Brain microvascular endothelial cell (primary cell): Measurements from ENCODE around the gene PDE4D.
"Not testable (repeated sequence)": the region's sequence is repeated elsewhere in the genome, so short reads cannot be mapped to it uniquely, and the experiment has no call there.

Experiments used
- DNase-seq: peaks from one replicate; pipeline ENCODE4 v3.0.0-alpha.2; 2020
- H3K27ac ChIP-seq: fragments of 250-450 bp; sonication (Bioruptor Pico); 2 replicates; pipeline ENCODE4 v1.5.1; 2020; ENCODE audit warnings: mild to moderate bottlenecking, moderate library complexity
- H3K27me3 ChIP-seq: fragments of 250-450 bp; sonication (Bioruptor Pico); replicated peaks from 2 replicates; pipeline ENCODE4 v1.5.1; 2020; ENCODE audit warnings: mild to moderate bottlenecking
- H3K36me3 ChIP-seq: fragments of 250-450 bp; sonication (Bioruptor Pico); replicated peaks from 2 replicates; pipeline ENCODE4 v1.5.1; 2020; ENCODE audit warnings: mild to moderate bottlenecking
- H3K4me3 ChIP-seq: 2 replicates; pipeline ENCODE4 v1.5.1; 2011; ENCODE audit warnings: low read depth, mild to moderate bottlenecking, control low read depth, low read length, moderate library complexity
- CTCF ChIP-seq: IDR thresholded peaks from 2 replicates; pipeline ENCODE4 v1.5.1; 2011; ENCODE audit warnings: low read depth, mild to moderate bottlenecking, moderate library complexity, low read length, control low read depth, inconsistent platforms; ENCODE audit errors: missing control alignments
- in situ Hi-C: cut with HindIII; loops from 2 replicates; pipeline ENCODE4 v1.10.0; 2017; ENCODE audit warnings: low sequenced_read_pairs, low pct_ligation_motif_present

The PDE4D gene

GRCh38 chr5:59407967-59408366 is 485.6 kb downstream of the PDE4D start:
- DNase-seq = no peak
- Histone ChIP-seq H3K27me3 (no peaks in the 10 kb centered on the region), H3K4me3 (no peak overlapping the region), H3K36me3 (no peaks in the 10 kb centered on the region), H3K27ac (no peak overlapping the region)
- in situ Hi-C loops = no loop called here
- TF ChIP-seq CTCF = no peak

- no peak overlapping the region for H3K4me3 ChIP-seq
- DNase-seq = no peak
- no peaks in the 10 kb centered on the region for H3K27me3 ChIP-seq
- in situ Hi-C loops = no loop called here
- TF ChIP-seq CTCF = no peak
- H3K27ac ChIP-seq = no peak overlapping the region
- H3K36me3 ChIP-seq = no peaks in the 10 kb centered on the region
Observed at GRCh38 chr5:59401637-59402036, 491.9 kb downstream of the PDE4D start.

- H3K27me3 ChIP-seq, H3K27ac ChIP-seq, DNase-seq, H3K36me3 ChIP-seq, H3K4me3 ChIP-seq, in situ Hi-C loops: not testable (repeated sequence)
Observed at GRCh38 chr5:59394956-59395355, 498.6 kb downstream of the PDE4D start.

GRCh38 chr5:59393585-59394420 is 499.7 kb downstream of the PDE4D start:
- no peak for TF ChIP-seq CTCF
- in situ Hi-C loops = no loop called here
- no peaks in the 10 kb centered on the region for H3K36me3 ChIP-seq
- DNase-seq = no peak
- H3K27ac ChIP-seq = no peak overlapping the region
- H3K4me3 ChIP-seq = no peak overlapping the region
- H3K27me3 ChIP-seq = no peaks in the 10 kb centered on the region

GRCh38 chr5:59391576-59391975 is 501.9 kb downstream of the PDE4D start:
- DNase-seq = no peak
- H3K27ac ChIP-seq = no peak overlapping the region
- H3K4me3 ChIP-seq = no peak overlapping the region
- in situ Hi-C loops = no loop called here
- TF ChIP-seq CTCF = no peak
- no peaks in the 10 kb centered on the region for H3K36me3 ChIP-seq
- no peaks in the 10 kb centered on the region for H3K27me3 ChIP-seq

- Histone ChIP-seq H3K27me3 (no peaks in the 10 kb centered on the region), H3K36me3 (no peaks in the 10 kb centered on the region), H3K4me3 (no peak overlapping the region), H3K27ac (no peak overlapping the region)
- in situ Hi-C loops = no loop called here
- TF ChIP-seq CTCF = no peak
- DNase-seq = no peak
Observed at GRCh38 chr5:59390989-59391388, 502.5 kb downstream of the PDE4D start.
